NB4 (cell line): ENCODE measurements around the gene DIPK1C.

Experiments
- DNase-seq: peaks from one replicate; pipeline ENCODE4 v3.0.0; 2010; ENCODE audit warnings: low read depth
- H3K4me3 ChIP-seq: one replicate; pipeline ENCODE4 v1.5.1; 2011; ENCODE audit warnings: mild to moderate bottlenecking, low read depth, low read length, moderate library complexity
- MAX ChIP-seq: IDR thresholded peaks from 2 replicates; pipeline ENCODE4 v1.6.1; 2011; ENCODE audit warnings: low read depth, low read length
- MYC ChIP-seq: IDR thresholded peaks from 2 replicates; pipeline ENCODE4 v1.6.1; 2011; ENCODE audit warnings: low read depth, low read length
- POLR2A ChIP-seq: IDR thresholded peaks from 2 replicates; pipeline ENCODE4 v1.6.1; 2011; ENCODE audit warnings: mild to moderate bottlenecking; ENCODE audit not compliant: insufficient read length; ENCODE audit errors: extremely low read depth
- TF ChIP-seq, protein P1 (sequence below): IDR thresholded peaks from one replicate; pipeline ENCODE4 v1.5.1; 2012; ENCODE audit warnings: low read depth, low read length

The DIPK1C gene

DNA sequence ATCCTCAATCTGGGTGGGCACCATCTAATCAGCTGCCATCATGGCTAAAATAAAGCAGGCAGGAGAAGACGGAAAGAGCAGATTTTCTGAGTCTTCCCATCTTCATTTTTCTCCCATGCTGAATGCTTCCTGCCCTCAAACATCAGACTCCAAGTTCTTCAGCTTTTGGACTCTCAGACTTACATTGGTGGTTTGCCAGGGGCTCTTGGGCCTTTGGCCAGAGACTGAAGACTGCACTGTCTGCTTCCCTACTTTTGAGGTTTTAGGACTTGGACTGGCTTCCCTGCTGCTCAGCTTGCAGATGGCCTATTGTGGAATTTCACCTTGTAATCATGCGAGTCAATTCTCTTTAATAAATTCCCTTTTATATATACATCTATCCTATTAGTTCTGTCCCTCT, 36.6 kb downstream of the DIPK1C start:
- no peak for DNase-seq

GRCh38 chr18:74419761-74420160, 37.3 kb downstream of the DIPK1C start:
- TF ChIP-seq, protein P1, sequence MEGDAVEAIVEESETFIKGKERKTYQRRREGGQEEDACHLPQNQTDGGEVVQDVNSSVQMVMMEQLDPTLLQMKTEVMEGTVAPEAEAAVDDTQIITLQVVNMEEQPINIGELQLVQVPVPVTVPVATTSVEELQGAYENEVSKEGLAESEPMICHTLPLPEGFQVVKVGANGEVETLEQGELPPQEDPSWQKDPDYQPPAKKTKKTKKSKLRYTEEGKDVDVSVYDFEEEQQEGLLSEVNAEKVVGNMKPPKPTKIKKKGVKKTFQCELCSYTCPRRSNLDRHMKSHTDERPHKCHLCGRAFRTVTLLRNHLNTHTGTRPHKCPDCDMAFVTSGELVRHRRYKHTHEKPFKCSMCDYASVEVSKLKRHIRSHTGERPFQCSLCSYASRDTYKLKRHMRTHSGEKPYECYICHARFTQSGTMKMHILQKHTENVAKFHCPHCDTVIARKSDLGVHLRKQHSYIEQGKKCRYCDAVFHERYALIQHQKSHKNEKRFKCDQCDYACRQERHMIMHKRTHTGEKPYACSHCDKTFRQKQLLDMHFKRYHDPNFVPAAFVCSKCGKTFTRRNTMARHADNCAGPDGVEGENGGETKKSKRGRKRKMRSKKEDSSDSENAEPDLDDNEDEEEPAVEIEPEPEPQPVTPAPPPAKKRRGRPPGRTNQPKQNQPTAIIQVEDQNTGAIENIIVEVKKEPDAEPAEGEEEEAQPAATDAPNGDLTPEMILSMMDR: no peak
- TF ChIP-seq MAX (no peak), POLR2A (no peak), MYC (no peak)
- DNase-seq: no peak
- no peak overlapping the region for H3K4me3 ChIP-seq

More for the DNA sequence above, 36.6 kb downstream of the DIPK1C start:
- TF ChIP-seq MYC (no peak), MAX (no peak), POLR2A (no peak)
- TF ChIP-seq, protein P1: no peak
- no peak overlapping the region for H3K4me3 ChIP-seq

- no peak for TF ChIP-seq MAX
- TF ChIP-seq, protein P1: no peak
- no peak for TF ChIP-seq MYC
- no peak overlapping the region for H3K4me3 ChIP-seq
- no peak for DNase-seq
These were observed 39.1 kb downstream of the DIPK1C start for GRCh38 chr18:74418023-74418422.

DNA sequence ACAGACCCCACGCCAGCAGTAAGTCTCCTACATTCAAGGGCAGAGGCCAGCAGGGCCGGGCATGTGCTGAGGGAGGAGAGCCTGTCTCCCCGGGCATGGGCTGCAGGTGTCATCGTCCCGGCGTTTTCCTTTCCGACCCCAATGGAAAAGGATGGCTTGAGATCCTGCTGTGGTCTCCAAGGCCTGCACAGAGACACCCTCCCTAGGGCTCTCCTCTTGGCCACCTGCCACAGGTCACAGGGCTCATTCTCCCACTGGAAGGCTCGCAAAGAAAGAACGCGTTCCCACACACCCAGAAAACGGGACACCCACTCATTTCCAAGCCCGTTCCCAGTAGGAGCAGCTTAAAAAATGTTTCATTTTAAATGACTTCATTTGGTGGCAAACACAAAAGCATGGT, 41.0 kb downstream of the DIPK1C start:
- H3K4me3 ChIP-seq: no peak overlapping the region
- TF ChIP-seq, protein P1: no peak
- no peak for TF ChIP-seq POLR2A
- no peak for TF ChIP-seq MYC
- no peak for TF ChIP-seq MAX
- no peak for DNase-seq

- TF ChIP-seq POLR2A (no peak), MAX (no peak), MYC (no peak)
- TF ChIP-seq, protein P1: no peak
- no peak for DNase-seq
- H3K4me3 ChIP-seq: no peak overlapping the region
These were observed 42.1 kb downstream of the DIPK1C start for GRCh38 chr18:74414953-74415515.
